ENCODE data around the gene SCARB1. TPM values are rescaled to one million over a fixed set of nuclear protein-coding genes. Genes with fewer than 3 reads are reported as not detected.
A peak's percentile ranks its signal among the peaks of the same experiment; 100 is the strongest.

The SCARB1 gene
- total and polyA plus RNA-seq, 2 of the 13 experiments (the other 11 are each of a cell fraction or from before 2014, with no cell fraction given), result 63.4 to 160 TPM

DNA sequence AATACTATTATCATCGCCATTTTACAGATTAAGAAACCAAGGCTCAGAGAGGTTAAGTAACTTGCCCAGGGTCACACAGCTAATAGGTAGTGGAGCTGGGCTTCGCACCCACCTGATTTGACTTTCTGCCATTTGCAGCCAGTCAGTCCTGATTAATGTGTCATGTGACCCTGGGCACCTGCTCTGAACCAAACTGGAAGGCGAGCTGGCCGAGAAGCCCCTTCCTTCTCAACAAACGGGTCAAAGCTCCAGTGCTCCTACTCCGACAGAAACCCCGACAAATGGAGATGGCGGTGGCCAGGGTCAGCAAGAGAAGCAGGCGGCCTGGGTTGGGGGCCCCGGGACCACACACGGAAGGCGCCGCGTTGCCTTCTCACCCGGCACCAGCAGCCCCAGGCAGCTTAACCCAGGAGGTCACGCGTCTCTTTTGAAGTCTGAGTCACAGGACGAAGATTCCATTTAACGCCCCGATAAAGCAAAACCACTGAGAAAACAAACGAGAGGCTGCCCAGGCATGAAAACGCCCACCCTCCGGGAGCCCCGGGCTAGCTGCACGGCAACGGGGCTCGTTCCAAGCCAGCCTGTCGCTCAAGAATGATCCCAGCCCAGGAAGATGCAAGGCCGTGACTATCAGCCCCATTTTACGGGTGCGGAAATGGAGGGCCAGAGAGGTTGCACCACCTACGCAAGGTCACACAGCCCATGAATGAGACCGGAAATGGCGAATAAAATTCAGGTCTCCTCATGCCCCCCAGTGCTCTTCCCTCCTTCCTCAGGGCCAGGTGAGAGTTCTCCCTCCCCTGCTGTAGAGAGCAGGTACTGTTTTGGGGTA, 124.8 kb downstream of the SCARB1 start (continued):
- 0 out of 2 replicates have a peak, but pooled peaks have one; percentile 42 for TF ChIP-seq SRY (CRISPR knock-in tag; IDR thresholded peaks at IDR 0.05)
- TF ChIP-seq ATM (IDR thresholded peaks at IDR 0.05; ENCODE audit: borderline replicate concordance), result no peak
- TF ChIP-seq CENPT (CRISPR knock-in tag; IDR thresholded peaks at IDR 0.05; ENCODE audit: low read depth), result no peak
- peak; percentile 98 for TF ChIP-seq KDM1A (CRISPR knock-in tag; IDR thresholded peaks at IDR 0.05)
- 0 out of 2 replicates have a peak, but pooled peaks have one; percentile 11 for TF ChIP-seq ZNF510 (CRISPR knock-in tag; IDR thresholded peaks at IDR 0.05; ENCODE audit: low read depth)
- TF ChIP-seq SAP130 (CRISPR knock-in tag; IDR thresholded peaks at IDR 0.05; ENCODE audit: low read depth), result peak; percentile 47; the same call in 1 of the 2 replicates
- TF ChIP-seq ZNF770 (CRISPR knock-in tag; IDR thresholded peaks at IDR 0.05), result no peak
- no peak for TF ChIP-seq ZNF543 (CRISPR knock-in tag; IDR thresholded peaks at IDR 0.05)
- TF ChIP-seq ZNF333 (CRISPR knock-in tag; IDR thresholded peaks at IDR 0.05; ENCODE audit: borderline replicate concordance), result no peak
- 0 out of 2 replicates have a peak, but pooled peaks have one; percentile 53 for TF ChIP-seq ZNF639 (CRISPR knock-in tag; conservative IDR thresholded peaks at IDR 0.05)
